SK-N-SH treated with all-trans-retinoic acid at 6 μM for 48 hours (cell line): Measurements from ENCODE around the gene SIRPG.

Experiments
- ATAC-seq: fragments of 200-7000 bp; cut with Tn5 transposase; 3 replicates; pipeline ENCODE4 v1.9.1; 2020; ENCODE audit warnings: mild to moderate bottlenecking, moderate library complexity
- ARNTL ChIP-seq: fragments of 450-650 bp; formaldehyde crosslinking; IDR thresholded peaks from 2 replicates; pipeline ENCODE4 v1.5.0; 2020; ENCODE audit warnings: low read depth, mild to moderate bottlenecking, moderate library complexity, borderline replicate concordance
- BACH2 ChIP-seq: fragments of 250-450 bp; sonication (Bioruptor Pico); IDR thresholded peaks from 2 replicates; pipeline ENCODE4 v1.9.0; 2021; ENCODE audit warnings: mild to moderate bottlenecking, borderline replicate concordance
- CSDC2 ChIP-seq: fragments of 250-450 bp; sonication (Bioruptor Pico); IDR thresholded peaks from 2 replicates; pipeline ENCODE4 v1.5.0; 2020; ENCODE audit warnings: mild to moderate bottlenecking, moderate library complexity
- ESRRG ChIP-seq: fragments of 250-450 bp; sonication (Bioruptor Pico); IDR thresholded peaks from 2 replicates; pipeline ENCODE4 v1.6.1; 2021; ENCODE audit warnings: mild to moderate bottlenecking
- GLIS3 ChIP-seq: fragments of 250-450 bp; sonication (Bioruptor Pico); IDR thresholded peaks from 2 replicates; pipeline ENCODE4 v1.5.0; 2020; ENCODE audit warnings: mild to moderate bottlenecking, moderate library complexity
- ISL1 ChIP-seq: fragments of 250-450 bp; sonication (Bioruptor Pico); IDR thresholded peaks from 2 replicates; pipeline ENCODE4 v2.1.2; 2022; ENCODE audit warnings: mild to moderate bottlenecking, moderate library complexity
- OSR1 ChIP-seq: fragments of 250-450 bp; sonication (Bioruptor Pico); IDR thresholded peaks from 2 replicates; pipeline ENCODE4 v1.8.0; 2022; ENCODE audit warnings: moderate library complexity, mild to moderate bottlenecking, inconsistent platforms
- PPARA ChIP-seq: fragments of 250-450 bp; sonication (Bioruptor Pico); IDR thresholded peaks from 2 replicates; pipeline ENCODE4 v1.5.0; 2020; ENCODE audit warnings: mild to moderate bottlenecking, borderline replicate concordance
- RARB ChIP-seq: fragments of 250-450 bp; sonication (Bioruptor Pico); IDR thresholded peaks from 2 replicates; pipeline ENCODE4 v1.8.0; 2021; ENCODE audit warnings: mild to moderate bottlenecking, moderate library complexity
- TCF4 ChIP-seq: fragments of 250-450 bp; sonication (Bioruptor Pico); IDR thresholded peaks from 2 replicates; pipeline ENCODE4 v1.8.0; 2021; ENCODE audit warnings: mild to moderate bottlenecking, moderate library complexity, borderline replicate concordance
- ZC3H10 ChIP-seq: fragments of 250-450 bp; sonication (Bioruptor Pico); IDR thresholded peaks from 2 replicates; pipeline ENCODE4 v1.5.1; 2021; ENCODE audit warnings: mild to moderate bottlenecking, moderate library complexity
- ZFP3 ChIP-seq: fragments of 250-450 bp; sonication (Bioruptor Pico); IDR thresholded peaks from 2 replicates; pipeline ENCODE4 v1.5.0; 2020; ENCODE audit warnings: mild to moderate bottlenecking, moderate library complexity
- ZFP30 ChIP-seq: fragments of 450-650 bp; formaldehyde crosslinking; IDR thresholded peaks from 2 replicates; pipeline ENCODE4 v1.5.0; 2022; ENCODE audit warnings: mild to moderate bottlenecking, moderate library complexity
- ZNF565 ChIP-seq: fragments of 450-650 bp; formaldehyde crosslinking; conservative IDR thresholded peaks from 2 replicates; pipeline ENCODE4 v1.5.0; 2020; ENCODE audit warnings: low read depth, mild to moderate bottlenecking, moderate library complexity
- ZNF70 ChIP-seq: fragments of 450-650 bp; formaldehyde crosslinking; IDR thresholded peaks from 2 replicates; pipeline ENCODE4 v1.5.0; 2020; ENCODE audit warnings: mild to moderate bottlenecking, moderate library complexity
- ZNF8 ChIP-seq: fragments of 450-650 bp; formaldehyde crosslinking; IDR thresholded peaks from 2 replicates; pipeline ENCODE4 v1.5.0; 2020; ENCODE audit warnings: mild to moderate bottlenecking, moderate library complexity
- TF ChIP-seq, protein P1 (sequence below): fragments of 250-450 bp; sonication (Bioruptor Pico); IDR thresholded peaks from 2 replicates; pipeline ENCODE4 v1.5.1; 2020; ENCODE audit warnings: low read depth, mild to moderate bottlenecking, moderate library complexity
- TF ChIP-seq, protein P2 (sequence below): fragments of 250-450 bp; sonication (Bioruptor Pico); IDR thresholded peaks from 2 replicates; pipeline ENCODE4 v1.8.0; 2020; ENCODE audit warnings: mild to moderate bottlenecking, moderate library complexity, borderline replicate concordance
- TF ChIP-seq, protein P3 (sequence below): fragments of 250-450 bp; sonication (Bioruptor Pico); IDR thresholded peaks from 2 replicates; pipeline ENCODE4 v1.5.0; 2020; ENCODE audit warnings: mild to moderate bottlenecking, moderate library complexity
- TF ChIP-seq, protein P4 (sequence below): fragments of 250-450 bp; sonication (Bioruptor Pico); IDR thresholded peaks from 2 replicates; pipeline ENCODE4 v1.5.1; 2021; ENCODE audit warnings: mild to moderate bottlenecking, moderate library complexity

Gene SIRPG

DNA sequence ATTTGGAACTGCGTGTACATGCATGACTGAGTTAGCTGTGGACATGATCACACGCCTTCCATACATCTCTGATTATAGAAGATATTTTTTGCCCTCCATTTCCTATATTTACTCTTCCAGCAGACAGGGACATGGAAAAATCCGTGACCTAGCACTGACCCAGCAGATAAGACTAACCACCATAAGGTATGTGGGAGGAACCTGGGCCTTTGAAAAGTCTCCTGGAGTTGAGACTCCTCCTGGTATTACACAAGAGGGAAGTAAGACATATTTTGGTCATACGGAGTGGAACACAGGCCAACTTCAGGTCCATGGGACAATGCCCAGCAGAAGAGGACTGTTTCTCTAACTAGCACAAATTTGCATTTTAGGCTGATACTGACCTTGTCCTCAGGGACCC is 24.0 kb downstream of the SIRPG start (continued):
- TF ChIP-seq, protein P1, sequence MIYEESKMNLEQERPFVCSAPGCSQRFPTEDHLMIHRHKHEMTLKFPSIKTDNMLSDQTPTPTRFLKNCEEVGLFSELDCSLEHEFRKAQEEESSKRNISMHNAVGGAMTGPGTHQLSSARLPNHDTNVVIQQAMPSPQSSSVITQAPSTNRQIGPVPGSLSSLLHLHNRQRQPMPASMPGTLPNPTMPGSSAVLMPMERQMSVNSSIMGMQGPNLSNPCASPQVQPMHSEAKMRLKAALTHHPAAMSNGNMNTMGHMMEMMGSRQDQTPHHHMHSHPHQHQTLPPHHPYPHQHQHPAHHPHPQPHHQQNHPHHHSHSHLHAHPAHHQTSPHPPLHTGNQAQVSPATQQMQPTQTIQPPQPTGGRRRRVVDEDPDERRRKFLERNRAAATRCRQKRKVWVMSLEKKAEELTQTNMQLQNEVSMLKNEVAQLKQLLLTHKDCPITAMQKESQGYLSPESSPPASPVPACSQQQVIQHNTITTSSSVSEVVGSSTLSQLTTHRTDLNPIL (CRISPR knock-in tag): no peak
- TF ChIP-seq ZNF70 (CRISPR knock-in tag): no peak
- TF ChIP-seq, protein P2, sequence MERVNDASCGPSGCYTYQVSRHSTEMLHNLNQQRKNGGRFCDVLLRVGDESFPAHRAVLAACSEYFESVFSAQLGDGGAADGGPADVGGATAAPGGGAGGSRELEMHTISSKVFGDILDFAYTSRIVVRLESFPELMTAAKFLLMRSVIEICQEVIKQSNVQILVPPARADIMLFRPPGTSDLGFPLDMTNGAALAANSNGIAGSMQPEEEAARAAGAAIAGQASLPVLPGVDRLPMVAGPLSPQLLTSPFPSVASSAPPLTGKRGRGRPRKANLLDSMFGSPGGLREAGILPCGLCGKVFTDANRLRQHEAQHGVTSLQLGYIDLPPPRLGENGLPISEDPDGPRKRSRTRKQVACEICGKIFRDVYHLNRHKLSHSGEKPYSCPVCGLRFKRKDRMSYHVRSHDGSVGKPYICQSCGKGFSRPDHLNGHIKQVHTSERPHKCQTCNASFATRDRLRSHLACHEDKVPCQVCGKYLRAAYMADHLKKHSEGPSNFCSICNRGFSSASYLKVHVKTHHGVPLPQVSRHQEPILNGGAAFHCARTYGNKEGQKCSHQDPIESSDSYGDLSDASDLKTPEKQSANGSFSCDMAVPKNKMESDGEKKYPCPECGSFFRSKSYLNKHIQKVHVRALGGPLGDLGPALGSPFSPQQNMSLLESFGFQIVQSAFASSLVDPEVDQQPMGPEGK (CRISPR knock-in tag): no peak

DNA sequence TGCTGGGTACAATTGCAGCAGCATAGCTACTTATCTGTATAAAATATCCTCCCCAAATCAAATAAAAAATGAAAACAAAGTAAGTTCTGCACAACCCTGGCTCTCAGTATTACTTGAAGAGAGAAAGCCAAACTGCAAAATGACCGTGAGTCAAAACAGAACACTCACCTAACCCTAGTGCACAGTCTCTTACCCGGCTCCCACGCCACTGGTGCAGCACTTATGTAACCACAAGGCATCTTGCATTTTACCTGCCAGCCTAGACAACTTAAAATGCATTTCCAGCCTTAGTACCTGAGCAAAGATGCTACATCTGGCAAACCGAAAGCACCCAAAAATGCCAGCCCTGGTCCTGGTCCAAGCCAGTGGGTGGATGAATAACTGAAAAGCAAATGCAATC is 25.4 kb downstream of the SIRPG start:
- no peak for TF ChIP-seq CSDC2 (CRISPR knock-in tag)
- no peak for TF ChIP-seq ZFP3 (CRISPR knock-in tag)
- TF ChIP-seq ESRRG (CRISPR knock-in tag): no peak
- TF ChIP-seq, protein P1 (CRISPR knock-in tag): no peak
- TF ChIP-seq, protein P3, sequence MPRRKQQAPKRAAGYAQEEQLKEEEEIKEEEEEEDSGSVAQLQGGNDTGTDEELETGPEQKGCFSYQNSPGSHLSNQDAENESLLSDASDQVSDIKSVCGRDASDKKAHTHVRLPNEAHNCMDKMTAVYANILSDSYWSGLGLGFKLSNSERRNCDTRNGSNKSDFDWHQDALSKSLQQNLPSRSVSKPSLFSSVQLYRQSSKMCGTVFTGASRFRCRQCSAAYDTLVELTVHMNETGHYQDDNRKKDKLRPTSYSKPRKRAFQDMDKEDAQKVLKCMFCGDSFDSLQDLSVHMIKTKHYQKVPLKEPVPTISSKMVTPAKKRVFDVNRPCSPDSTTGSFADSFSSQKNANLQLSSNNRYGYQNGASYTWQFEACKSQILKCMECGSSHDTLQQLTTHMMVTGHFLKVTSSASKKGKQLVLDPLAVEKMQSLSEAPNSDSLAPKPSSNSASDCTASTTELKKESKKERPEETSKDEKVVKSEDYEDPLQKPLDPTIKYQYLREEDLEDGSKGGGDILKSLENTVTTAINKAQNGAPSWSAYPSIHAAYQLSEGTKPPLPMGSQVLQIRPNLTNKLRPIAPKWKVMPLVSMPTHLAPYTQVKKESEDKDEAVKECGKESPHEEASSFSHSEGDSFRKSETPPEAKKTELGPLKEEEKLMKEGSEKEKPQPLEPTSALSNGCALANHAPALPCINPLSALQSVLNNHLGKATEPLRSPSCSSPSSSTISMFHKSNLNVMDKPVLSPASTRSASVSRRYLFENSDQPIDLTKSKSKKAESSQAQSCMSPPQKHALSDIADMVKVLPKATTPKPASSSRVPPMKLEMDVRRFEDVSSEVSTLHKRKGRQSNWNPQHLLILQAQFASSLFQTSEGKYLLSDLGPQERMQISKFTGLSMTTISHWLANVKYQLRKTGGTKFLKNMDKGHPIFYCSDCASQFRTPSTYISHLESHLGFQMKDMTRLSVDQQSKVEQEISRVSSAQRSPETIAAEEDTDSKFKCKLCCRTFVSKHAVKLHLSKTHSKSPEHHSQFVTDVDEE: no peak
- no peak for TF ChIP-seq ZFP30 (CRISPR knock-in tag)
- no peak for TF ChIP-seq ZC3H10 (CRISPR knock-in tag)
- no peak for TF ChIP-seq ARNTL (CRISPR knock-in tag)
- no peak for TF ChIP-seq PPARA (CRISPR knock-in tag)
- TF ChIP-seq GLIS3 (CRISPR knock-in tag): no peak
- no peak for TF ChIP-seq OSR1 (CRISPR knock-in tag)
- TF ChIP-seq ISL1: no peak
- TF ChIP-seq RARB (CRISPR knock-in tag): no peak
- no peak for ATAC-seq

DNA sequence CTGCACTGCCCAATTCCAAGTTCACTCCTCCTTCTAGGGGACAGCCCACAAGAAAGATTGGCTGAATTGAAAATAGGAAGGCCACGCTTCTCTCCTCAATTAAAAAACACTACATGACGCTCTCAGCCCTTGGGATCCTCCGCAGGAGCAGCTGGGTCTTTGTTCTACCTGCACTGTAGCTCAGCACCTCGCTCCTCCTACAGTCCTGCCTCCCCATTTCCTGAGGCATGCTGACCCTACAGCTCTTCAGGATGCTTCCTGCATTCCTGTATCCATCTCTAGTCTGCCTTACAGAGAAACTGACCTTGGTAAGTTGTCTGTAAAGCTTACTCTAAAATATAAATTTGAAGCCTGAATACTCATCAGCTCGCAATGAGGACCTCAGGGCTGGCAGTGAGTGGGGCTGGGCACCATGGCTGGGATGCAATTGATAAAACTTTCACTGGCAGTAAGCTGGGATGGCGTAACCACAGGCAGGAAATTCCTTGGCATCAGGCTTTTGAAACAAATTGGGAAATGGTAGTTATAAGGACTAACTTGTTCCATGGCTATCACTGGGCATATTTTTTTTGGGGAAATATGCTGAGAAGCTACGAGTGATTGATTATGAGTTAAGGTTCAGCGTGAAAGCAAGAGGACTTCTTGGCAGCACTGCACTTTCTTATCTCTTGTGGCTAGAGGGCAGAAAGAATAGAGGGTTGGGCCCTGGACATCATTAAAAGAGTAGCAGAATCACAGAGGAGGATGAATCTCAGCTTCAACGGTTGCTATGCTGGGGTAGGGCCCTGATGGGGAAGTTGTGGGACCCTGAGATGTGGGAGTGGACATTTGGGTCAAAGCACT is 26.0 kb downstream of the SIRPG start:
- TF ChIP-seq BACH2 (CRISPR knock-in tag) (no peak), ISL1 (peak; percentile 51; the same call in 1 of the 2 replicates)
- ATAC-seq: no peak

DNA sequence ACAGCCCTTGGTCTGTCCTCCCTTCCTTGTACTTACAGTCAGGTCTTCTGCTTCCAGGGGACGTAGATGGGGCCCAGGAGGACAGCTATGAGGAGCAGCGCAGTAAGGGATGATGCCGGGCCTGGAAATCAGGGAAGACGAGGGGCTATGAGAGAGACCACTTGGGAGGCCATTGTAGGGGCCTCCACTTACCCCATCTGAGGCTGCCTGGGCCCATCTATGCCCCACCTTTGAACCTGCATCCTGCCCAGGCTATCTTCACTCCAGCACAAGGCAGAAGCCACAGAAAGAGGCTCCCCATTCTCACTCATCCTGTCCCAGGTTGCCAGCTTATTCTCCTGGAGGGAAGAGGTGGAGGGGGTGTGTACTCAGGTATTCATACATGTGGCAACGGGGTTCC is 27.4 kb downstream of the SIRPG start:
- ATAC-seq: no peak
- TF ChIP-seq, protein P1 (CRISPR knock-in tag): no peak
- TF ChIP-seq OSR1 (CRISPR knock-in tag) (no peak), TCF4 (CRISPR knock-in tag) (no peak), GLIS3 (CRISPR knock-in tag) (no peak), ARNTL (CRISPR knock-in tag) (no peak), ZNF565 (CRISPR knock-in tag) (no peak), ZNF8 (no peak), BACH2 (CRISPR knock-in tag) (no peak)
- TF ChIP-seq, protein P3: no peak
- TF ChIP-seq, protein P2 (CRISPR knock-in tag): no peak
- TF ChIP-seq, protein P4, sequence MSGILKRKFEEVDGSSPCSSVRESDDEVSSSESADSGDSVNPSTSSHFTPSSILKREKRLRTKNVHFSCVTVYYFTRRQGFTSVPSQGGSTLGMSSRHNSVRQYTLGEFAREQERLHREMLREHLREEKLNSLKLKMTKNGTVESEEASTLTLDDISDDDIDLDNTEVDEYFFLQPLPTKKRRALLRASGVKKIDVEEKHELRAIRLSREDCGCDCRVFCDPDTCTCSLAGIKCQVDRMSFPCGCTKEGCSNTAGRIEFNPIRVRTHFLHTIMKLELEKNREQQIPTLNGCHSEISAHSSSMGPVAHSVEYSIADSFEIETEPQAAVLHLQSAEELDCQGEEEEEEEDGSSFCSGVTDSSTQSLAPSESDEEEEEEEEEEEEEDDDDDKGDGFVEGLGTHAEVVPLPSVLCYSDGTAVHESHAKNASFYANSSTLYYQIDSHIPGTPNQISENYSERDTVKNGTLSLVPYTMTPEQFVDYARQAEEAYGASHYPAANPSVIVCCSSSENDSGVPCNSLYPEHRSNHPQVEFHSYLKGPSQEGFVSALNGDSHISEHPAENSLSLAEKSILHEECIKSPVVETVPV (CRISPR knock-in tag): no peak
